ENCODE measurements around the gene RPS27L.

Gene RPS27L

DNA sequence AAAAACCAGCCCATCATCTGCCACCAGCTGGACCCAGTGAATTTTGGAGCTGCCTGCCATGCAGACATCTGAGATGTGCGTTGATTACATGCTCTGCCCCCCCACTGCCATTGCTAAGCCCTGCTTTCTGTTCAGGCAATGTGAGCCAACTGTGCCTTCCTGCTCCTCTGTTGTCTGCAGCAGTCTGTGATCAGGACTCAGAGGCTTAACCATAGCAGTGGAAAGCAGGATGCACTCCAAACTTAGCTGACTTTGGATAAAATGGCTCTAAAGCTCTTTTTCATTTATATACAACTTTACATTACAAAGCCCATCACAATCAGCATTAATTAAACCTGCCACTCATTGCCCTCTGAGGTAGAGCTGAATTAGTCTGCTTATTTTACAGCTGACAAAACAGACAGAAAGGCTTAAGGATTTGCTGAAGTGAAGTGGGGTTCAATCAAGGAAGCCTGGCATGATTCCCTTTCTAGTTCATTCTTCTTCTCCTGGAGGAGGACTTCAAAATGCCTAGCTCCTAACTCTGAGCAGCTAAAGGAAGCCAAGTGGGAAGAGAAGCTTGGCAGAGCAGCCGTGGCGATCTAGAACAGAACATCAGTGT lies 15.7 kb upstream of the RPS27L start:
- Histone ChIP-seq H4K20me1 (ENCODE audit: insufficient read depth) (no peaks in the 10 kb centered on the region), H3K36me3 (ENCODE audit: insufficient read depth) (no peaks in the 10 kb centered on the region), H3K9ac (no peak overlapping the region), H3K4me1 (ENCODE audit: low read depth, poor library complexity, severe bottlenecking) (no peaks in the 10 kb centered on the region), H2AFZ (ENCODE audit: low read depth) (no peak overlapping the region), H3K79me2 (ENCODE audit: insufficient read depth, low read depth) (no peaks in the 10 kb centered on the region), H3K27ac (no peak overlapping the region), H3K4me2 (no peak overlapping the region), H3K27me3 (ENCODE audit: insufficient read depth, low read depth) (no peaks in the 10 kb centered on the region), H3K4me3 (IDR thresholded peaks at IDR 0.05; ENCODE audit: insufficient read depth, low read depth, low read length) (no peak overlapping the region)
- TF ChIP-seq, protein P1, sequence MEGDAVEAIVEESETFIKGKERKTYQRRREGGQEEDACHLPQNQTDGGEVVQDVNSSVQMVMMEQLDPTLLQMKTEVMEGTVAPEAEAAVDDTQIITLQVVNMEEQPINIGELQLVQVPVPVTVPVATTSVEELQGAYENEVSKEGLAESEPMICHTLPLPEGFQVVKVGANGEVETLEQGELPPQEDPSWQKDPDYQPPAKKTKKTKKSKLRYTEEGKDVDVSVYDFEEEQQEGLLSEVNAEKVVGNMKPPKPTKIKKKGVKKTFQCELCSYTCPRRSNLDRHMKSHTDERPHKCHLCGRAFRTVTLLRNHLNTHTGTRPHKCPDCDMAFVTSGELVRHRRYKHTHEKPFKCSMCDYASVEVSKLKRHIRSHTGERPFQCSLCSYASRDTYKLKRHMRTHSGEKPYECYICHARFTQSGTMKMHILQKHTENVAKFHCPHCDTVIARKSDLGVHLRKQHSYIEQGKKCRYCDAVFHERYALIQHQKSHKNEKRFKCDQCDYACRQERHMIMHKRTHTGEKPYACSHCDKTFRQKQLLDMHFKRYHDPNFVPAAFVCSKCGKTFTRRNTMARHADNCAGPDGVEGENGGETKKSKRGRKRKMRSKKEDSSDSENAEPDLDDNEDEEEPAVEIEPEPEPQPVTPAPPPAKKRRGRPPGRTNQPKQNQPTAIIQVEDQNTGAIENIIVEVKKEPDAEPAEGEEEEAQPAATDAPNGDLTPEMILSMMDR (conservative IDR thresholded peaks at IDR 0.05; ENCODE audit: low read depth, low read length) = no peak

DNA sequence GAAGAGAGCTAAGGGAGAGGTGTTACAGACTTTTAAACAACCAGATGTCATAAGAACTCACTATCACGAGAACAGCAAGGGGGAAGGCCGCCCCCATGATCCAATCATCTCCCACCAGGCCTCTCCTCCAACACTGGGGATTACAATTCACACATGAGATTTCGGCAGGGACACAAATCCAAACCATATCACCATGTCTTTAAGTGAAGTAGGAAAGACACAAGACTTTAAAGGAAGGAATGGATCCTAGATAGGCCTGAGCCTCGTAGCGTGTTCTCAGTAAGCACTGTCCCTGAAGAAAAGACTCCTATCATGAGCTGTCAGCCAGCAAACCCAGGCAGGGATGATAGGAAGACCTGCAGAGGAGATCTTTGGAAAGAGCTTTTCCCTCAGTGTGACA lies 15.1 kb upstream of the RPS27L start:
- H2AFZ ChIP-seq (ENCODE audit: low read depth) = no peak overlapping the region
- H3K4me3 ChIP-seq (IDR thresholded peaks at IDR 0.05; ENCODE audit: insufficient read depth, low read depth, low read length) = no peak overlapping the region
- TF ChIP-seq, protein P1 (conservative IDR thresholded peaks at IDR 0.05; ENCODE audit: low read depth, low read length) = no peak
- no peak overlapping the region for H3K4me2 ChIP-seq
- no peaks in the 10 kb centered on the region for H3K79me2 ChIP-seq (ENCODE audit: insufficient read depth, low read depth)
- no peaks in the 10 kb centered on the region for H3K27me3 ChIP-seq (ENCODE audit: insufficient read depth, low read depth)
- H3K27ac ChIP-seq = no peak overlapping the region
- no peaks in the 10 kb centered on the region for H3K4me1 ChIP-seq (ENCODE audit: low read depth, poor library complexity, severe bottlenecking)
- no peaks in the 10 kb centered on the region for H4K20me1 ChIP-seq (ENCODE audit: insufficient read depth)
- H3K36me3 ChIP-seq (ENCODE audit: insufficient read depth) = no peaks in the 10 kb centered on the region
- no peak overlapping the region for H3K9ac ChIP-seq

DNA sequence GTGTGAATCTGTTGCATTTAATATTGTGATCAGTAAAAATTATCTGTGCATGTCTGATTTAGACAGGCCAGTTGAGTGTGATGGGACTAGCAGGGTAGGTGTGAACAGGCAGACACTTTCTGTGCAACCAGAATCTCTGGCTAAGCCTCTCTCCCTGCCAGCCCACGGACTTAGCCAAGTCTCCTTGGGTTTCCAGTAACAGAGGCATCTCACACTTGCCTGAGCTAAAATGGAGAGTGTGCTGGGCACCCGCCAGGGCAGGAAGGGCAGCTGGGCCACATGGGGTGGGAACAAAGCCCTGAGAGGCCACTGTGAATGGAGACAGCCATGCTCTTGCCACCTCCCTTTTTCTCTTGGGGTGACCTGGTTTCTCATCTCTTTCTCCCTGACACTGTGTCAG lies 12.5 kb upstream of the RPS27L start:
- H3K4me3 ChIP-seq (IDR thresholded peaks at IDR 0.05; ENCODE audit: insufficient read depth, low read depth, low read length) = no peak overlapping the region
- H3K27ac ChIP-seq = no peak overlapping the region
- no peaks in the 10 kb centered on the region for H3K36me3 ChIP-seq (ENCODE audit: insufficient read depth)
- H4K20me1 ChIP-seq (ENCODE audit: insufficient read depth) = no peaks in the 10 kb centered on the region
- no peak overlapping the region for H2AFZ ChIP-seq (ENCODE audit: low read depth)
- no peak overlapping the region for H3K4me2 ChIP-seq
- H3K27me3 ChIP-seq (ENCODE audit: insufficient read depth, low read depth) = no peaks in the 10 kb centered on the region
- no peaks in the 10 kb centered on the region for H3K79me2 ChIP-seq (ENCODE audit: insufficient read depth, low read depth)
- TF ChIP-seq, protein P1 (conservative IDR thresholded peaks at IDR 0.05; ENCODE audit: low read depth, low read length) = no peak
- no peak overlapping the region for H3K9ac ChIP-seq
- no peaks in the 10 kb centered on the region for H3K4me1 ChIP-seq (ENCODE audit: low read depth, poor library complexity, severe bottlenecking)

DNA sequence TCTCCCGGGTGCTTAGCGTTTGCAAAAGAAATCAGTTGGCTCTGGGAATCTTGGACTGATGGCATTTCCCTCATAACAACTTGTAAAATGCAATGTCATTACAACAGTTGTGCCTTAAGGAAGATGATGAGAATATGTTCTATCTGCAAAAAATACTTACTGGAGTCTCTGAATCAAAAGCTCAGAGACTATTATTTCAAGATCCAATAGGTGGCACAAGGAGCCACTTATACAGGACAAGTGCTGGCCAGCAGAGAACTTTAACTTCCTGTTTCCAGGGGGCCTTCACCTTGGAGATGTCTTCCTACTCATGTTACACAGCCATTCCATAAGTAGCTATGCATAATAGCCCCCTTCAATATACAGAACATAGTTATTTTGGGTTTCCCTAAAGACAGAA lies 8.9 kb upstream of the RPS27L start:
- Histone ChIP-seq H3K36me3 (ENCODE audit: insufficient read depth) (no peaks in the 10 kb centered on the region), H3K27me3 (ENCODE audit: insufficient read depth, low read depth) (no peaks in the 10 kb centered on the region), H4K20me1 (ENCODE audit: insufficient read depth) (no peaks in the 10 kb centered on the region), H3K4me1 (ENCODE audit: low read depth, poor library complexity, severe bottlenecking) (no peaks in the 10 kb centered on the region), H3K4me3 (IDR thresholded peaks at IDR 0.05; ENCODE audit: insufficient read depth, low read depth, low read length) (no peak overlapping the region), H3K9ac (no peak overlapping the region), H2AFZ (ENCODE audit: low read depth) (no peak overlapping the region), H3K27ac (no peak overlapping the region), H3K4me2 (no peak overlapping the region), H3K79me2 (ENCODE audit: insufficient read depth, low read depth) (no peaks in the 10 kb centered on the region)
- TF ChIP-seq, protein P1 (conservative IDR thresholded peaks at IDR 0.05; ENCODE audit: low read depth, low read length) = no peak
